Stimulated activated CD4-positive, alpha-beta T cell treated with anti-CD3 and anti-CD28 coated beads, Interleukin-12 subunit alpha, Interleukin-12 subunit beta, amount 100 ng/mL, for 48 hours (primary cell): ENCODE data around the gene SBF2.
"Not testable (repeated sequence)": the region's sequence is repeated elsewhere in the genome, so short reads cannot be mapped to it uniquely, and the experiment has no call there.

Source experiments
- DNase-seq, 3 donors: peaks; one replicate each; pipeline ENCODE4 v3.0.0-alpha.2; 2020; ENCODE audit warnings: low read depth in 2 of 3, low spot score in 1 of 3

SBF2 gene

DNA sequence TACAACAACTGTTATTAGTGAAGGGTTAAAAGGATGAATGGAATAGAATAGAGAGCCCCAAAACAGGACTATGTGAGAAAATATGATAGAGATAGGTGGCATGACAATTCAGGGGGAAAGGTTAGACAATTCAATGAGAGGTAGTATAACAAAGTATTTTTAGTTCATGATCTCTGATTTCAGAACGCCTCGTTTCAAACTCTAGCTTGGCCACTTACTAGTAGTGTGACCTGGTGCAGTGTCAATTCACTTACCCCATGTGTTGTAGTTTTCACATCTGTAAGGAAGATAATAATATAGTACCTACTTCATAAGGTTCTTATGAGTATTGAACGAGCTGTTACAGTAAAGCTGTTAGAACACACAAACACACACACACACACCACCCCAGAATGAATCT lies 322.1 kb downstream of the SBF2 start:
- DNase-seq, result no peak

GRCh38 chr11:9969068-9969467 lies 325.0 kb downstream of the SBF2 start:
- DNase-seq, result no peak

DNA sequence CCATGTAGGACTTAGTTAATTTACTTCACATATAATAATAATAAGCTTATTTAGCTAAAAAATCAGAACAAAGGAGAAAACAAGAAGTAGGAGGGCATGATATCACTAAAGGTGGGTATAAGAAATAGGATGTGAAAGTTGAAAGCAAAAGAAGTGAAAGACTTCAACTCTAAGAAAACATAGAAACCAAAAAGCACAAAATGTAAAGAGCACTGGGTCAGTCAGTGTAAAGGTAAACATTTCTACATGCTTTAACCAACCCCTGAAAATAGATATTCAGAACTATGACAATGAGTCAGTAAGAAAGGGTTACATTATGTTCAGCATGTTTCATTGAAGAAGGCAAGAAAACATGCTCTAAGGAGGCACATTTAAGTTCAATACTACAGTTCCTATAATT lies 331.3 kb downstream of the SBF2 start:
- DNase-seq, result no peak

DNA sequence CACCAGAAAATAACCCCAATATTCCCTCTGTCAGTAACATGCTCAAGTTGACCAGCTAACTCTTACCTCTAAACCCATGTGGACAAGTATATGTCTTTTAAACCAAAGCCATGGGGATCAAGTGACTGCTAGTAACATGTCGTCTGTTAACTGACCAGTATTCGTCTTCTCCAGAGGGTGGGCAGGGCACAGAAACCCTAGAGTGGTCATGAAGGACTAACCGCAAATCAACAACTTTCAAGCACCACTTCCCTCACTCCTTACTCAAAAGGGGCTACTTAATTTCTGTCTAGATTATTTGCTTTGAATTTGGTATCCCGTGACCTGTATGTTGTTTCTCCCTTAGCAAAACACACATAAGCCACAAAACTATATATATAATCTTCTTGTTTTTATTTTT lies 336.9 kb downstream of the SBF2 start:
- DNase-seq, result no peak

GRCh38 chr11:9956483-9956882 lies 337.5 kb downstream of the SBF2 start:
- no peak for DNase-seq

- no peak for DNase-seq
Observed at GRCh38 chr11:9955391-9955790, 338.6 kb downstream of the SBF2 start.

- no peak for DNase-seq
Observed at GRCh38 chr11:9953994-9954626, 339.9 kb downstream of the SBF2 start.

DNA sequence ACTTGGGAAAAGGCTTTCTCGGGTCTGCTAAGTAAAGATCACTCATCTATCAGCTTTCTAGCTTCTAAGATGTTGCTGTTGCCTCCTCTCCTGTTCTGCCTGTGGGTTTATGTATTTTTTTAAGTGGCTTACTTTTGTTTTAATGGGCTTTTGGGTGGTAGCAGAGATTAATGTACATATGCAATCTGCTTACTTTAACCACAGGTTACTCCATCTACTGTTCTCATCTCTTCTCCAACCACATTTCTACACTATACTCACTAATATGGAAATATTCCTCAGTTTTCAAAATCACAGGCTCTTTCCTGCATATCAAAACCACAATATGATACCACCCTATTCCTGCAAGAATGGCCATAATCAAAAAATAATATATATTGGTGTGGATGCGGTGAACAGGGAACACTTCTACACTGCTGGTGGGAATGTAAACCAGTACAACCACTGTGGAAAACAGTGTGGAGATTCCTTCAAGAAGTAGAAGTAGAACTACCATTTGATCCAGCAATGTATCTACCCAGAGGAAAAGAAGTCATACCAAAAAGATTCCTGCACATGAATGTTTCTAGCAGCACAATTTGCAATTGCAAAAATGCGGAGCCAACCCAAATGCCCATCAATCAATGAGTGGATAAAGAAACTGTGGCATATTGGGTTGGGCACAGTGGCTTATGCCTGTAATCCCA lies 341.4 kb downstream of the SBF2 start:
- no peak for DNase-seq

DNA sequence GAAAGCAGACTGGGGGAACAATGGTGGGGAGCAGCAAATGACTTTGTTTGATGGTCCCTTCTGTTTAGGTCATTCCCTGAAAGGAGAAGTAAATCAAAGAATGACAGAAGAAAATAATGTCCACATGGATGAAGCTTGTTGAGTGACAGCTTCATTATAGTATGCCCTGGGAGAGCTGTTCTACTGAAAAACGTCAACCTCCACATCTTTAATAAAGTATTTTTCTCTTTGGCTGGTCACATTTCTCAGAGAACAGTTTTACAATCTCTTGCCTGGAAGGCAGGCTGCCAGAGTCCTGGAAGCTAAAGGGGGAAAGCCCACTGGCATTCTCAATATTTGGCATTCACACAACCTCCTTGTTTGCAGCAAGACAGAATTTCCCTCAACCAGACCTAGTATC lies 342.2 kb downstream of the SBF2 start:
- no peak for DNase-seq

GRCh38 chr11:9950462-9950861 lies 343.6 kb downstream of the SBF2 start:
- no peak for DNase-seq

- DNase-seq, result no peak
Observed at GRCh38 chr11:9947231-9947864, 346.7 kb downstream of the SBF2 start.

GRCh38 chr11:9945680-9946079 lies 348.3 kb downstream of the SBF2 start:
- DNase-seq, result not testable (repeated sequence)

- no peak for DNase-seq
Observed at GRCh38 chr11:9943386-9944110, 350.5 kb downstream of the SBF2 start.

GRCh38 chr11:9941991-9942390 lies 352.0 kb downstream of the SBF2 start:
- no peak for DNase-seq

- DNase-seq, result not testable (repeated sequence)
Observed at GRCh38 chr11:9939150-9939549, 354.9 kb downstream of the SBF2 start.

DNA sequence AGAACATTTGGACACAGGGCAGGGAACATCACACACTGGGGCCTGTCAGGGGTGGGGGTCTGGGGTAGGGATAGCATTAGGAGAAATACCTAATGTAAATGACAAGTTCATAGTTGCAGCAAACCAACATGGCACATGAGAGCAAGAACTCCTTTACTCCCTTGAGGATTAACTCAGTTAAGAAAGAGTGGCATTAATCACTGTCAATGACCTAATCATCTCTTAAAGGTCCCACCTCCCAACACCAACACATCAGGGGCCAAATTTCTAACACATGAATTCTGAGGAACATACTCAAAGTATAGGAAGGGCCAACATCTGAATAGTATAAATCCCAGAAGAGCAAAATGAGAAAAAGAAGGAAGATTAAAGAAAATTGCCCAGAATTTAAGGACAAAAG lies 357.3 kb downstream of the SBF2 start:
- DNase-seq, result no peak

- DNase-seq, result not testable (repeated sequence)
Observed at GRCh38 chr11:9932843-9933242, 361.2 kb downstream of the SBF2 start.

DNA sequence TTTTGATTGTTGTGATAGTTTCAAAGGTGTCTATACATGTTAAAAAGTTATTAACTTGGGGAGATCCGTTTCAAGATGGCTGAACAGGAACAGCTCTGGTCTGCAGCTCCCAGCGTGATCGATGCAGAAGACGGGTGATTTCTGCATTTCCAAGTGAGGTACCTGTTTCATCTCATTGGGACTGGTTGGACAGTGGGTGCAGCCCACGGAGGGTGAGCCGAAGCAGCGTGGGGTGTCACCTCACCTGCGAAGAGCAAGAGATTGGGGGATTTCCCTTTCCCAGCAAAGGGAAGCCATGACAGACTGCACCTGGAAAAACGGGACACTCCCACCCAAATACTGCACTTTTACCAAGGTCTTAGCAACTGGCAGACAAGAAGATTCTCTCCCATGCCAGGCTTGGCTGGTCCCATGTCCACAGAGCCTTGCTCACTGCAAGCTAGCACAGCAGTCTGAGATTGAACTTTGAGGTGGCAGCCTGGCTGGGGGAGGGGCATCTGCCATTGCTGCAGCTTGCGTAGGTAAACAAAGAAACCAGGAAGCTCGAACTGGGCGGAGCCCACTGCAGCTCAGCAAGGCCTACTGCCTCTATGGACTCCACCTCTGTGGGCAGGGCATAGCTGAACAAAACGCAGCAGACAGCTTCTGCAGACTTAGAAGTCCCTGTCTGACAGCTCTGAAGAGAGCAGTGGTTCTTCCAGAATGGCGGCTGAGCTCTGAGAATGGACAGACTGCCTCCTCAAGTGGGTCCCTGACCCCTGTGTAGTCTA lies 363.3 kb downstream of the SBF2 start:
- DNase-seq, result not testable (repeated sequence)

DNA sequence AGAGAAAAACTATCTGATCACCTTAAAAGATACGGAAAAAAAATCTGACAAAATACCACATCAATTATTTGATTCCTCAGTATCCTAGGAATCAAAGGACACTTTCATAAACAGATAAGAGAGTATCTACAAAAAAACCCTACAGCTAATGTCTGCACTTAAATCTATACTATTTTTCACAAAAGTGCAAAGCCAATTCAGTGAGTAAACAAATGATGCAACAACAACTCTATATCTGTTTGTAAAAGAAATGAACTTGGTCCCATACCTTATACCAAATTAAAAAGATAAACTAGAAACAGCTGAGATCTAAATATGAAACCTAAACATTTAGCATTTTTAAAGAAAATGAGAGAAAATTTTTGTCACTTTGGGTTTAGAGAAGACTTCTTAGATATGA lies 366.3 kb downstream of the SBF2 start:
- no peak for DNase-seq

GRCh38 chr11:9923280-9923679 lies 370.7 kb downstream of the SBF2 start:
- no peak for DNase-seq

DNA sequence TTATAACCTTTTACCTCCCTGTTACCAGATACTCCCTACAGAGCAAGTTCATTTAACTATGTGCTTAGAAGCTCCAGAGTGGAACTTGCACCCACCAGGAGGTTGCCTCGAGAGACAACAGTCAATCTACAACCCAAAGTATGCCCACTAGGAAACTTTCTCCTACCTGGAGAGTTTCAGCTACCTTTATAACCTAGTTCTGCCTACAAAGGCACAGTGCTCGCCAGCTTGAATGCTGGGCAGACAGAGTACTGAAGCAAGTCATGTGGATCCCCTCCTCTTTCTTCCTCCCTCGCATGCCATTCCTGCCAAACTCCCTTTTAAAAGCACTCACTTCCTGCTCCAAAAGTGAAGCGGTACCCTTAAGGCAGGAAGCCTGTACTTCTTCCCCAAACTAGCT lies 371.2 kb downstream of the SBF2 start:
- no peak for DNase-seq
